Activated naive CD4-positive, alpha-beta T cell treated with anti-CD3 and anti-CD28 coated beads, Interleukin-2, amount 50 U/mL, for 16 hours (primary cell): ENCODE data around the gene USP4.
A peak's percentile ranks its signal among the peaks of the same experiment; 100 is the strongest.
"Not testable (repeated sequence)": the region's sequence is repeated elsewhere in the genome, so short reads cannot be mapped to it uniquely, and the experiment has no call there.

Experiments
- DNase-seq: peaks from one replicate; pipeline ENCODE4 v3.0.0-alpha.2; 2020

Gene USP4

GRCh38 chr3:49351521-49352011 lies 11.7 kb upstream of the USP4 start:
- no peak for DNase-seq

GRCh38 chr3:49349348-49350114 lies 9.7 kb upstream of the USP4 start:
- DNase-seq, result no peak

- not testable (repeated sequence) for DNase-seq
Observed at GRCh38 chr3:49348361-49348760, 8.5 kb upstream of the USP4 start.

GRCh38 chr3:49346797-49347251 lies 7.0 kb upstream of the USP4 start:
- no peak for DNase-seq

DNA sequence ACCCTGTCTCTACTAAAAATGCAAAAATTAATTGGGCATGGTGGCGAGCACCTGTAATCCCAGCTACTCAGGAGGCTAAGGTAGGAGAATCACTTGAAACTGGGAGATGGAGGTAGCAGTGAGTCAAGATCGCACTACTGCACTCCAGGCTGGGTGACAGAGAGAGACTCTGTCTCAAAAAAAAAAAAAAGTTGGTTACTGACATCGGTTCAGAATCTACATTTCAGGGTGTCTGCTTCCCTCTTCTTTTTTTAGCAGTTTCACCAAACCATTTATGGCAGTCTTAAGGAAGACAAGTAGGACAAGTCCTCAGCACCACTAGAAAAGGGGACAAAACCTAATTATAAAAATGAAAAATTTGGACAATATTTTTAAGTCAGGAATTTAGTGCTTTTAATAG lies 3.3 kb upstream of the USP4 start:
- no peak for DNase-seq

DNA sequence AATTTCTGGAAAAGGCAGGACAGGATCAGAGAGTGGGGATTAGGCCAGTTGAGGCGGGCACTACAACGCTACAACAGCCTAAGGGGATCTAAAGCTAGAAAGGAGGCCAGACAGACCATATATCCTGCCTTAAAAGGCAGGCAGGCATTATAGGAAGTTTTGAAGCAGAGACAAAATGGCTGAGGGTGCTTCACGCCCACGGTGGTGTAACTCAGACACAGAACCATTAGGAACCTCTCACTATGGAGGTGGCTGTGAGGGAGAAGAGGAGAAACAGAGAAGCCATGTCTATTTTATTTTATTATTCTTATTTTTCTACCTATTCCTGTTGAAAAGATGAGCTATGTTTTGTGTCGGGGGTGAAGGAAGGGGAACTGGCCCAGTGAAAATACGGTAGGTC lies 2.1 kb upstream of the USP4 start:
- no peak for DNase-seq

- DNase-seq, result peak; percentile 34
Observed at GRCh38 chr3:49339581-49339940, 292 bp downstream of the USP4 start.

DNA sequence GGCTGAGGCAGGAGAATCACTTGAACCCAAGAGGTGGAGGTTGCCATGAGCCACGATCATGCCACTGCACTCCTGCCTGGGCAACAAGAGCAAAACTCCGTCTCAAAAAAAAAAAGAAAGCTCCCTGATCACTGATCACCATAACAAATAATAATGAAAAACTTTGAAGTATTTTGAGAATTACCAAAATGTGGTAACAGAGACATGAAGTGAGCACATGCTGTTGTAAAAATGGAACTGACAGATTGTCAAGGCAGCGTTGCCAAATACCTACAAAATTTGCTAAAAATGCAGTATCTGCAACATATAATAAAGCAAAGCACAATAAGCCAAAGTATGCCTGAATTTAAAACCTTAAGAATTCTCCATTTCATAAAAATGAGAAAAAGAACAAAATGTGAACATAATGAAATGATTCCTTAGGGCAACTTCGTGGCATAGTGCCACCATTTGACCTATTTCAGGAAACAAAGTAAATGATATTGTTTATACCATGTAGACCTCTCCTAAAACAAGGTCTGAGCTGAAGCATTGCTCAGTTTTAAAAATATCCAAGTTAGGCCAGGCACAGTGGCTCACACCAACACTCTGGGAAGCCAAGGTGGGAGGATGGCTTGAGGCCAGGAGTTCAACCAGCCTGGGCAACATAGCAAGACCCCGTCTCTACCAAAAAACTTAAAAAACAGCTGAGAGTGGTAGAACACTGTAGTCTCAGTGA lies 5.8 kb downstream of the USP4 start:
- no peak for DNase-seq

DNA sequence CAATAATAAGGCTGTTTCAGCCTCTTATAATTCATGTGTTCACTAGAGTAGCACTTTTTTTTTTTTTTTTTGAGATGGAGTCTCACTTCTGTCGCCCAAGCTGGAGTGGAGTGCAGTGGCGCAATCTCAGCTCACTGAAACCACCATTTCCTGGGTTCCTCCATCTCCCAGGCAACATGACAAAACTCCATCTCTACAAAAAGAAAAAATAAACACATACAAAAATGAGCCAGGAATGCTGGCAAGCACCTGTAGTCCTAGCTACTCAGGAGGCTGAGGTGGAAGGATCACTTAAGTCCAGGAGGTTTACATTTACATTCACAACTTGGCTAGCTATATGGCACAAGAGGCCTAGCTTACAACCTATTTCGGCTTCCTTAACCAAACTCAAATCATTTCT lies 6.8 kb downstream of the USP4 start:
- DNase-seq, result no peak

- no peak for DNase-seq
Observed at GRCh38 chr3:49329186-49329585, 10.7 kb downstream of the USP4 start.

GRCh38 chr3:49328350-49328749 lies 11.5 kb downstream of the USP4 start:
- not testable (repeated sequence) for DNase-seq

DNA sequence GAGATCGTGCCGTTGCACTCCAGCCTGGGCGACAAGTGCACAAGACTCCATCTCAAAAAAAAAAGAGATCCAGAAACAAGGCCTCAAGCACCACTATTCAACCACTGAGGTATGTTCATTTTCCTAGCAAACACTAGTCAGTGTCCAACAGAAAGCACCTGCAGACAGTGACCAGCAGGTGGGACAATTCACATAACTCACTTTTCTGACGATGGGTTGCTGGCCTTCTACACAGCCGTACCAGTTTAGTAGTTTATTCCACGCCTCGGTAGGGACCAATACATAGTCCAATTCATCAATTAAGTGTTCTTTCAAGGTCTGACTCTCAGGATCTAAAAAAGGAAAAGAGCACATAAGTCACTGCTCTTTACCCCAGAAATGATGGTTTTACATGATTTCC lies 12.4 kb downstream of the USP4 start:
- no peak for DNase-seq

- DNase-seq, result no peak
Observed at GRCh38 chr3:49324768-49325167, 15.1 kb downstream of the USP4 start.

GRCh38 chr3:49316696-49317457 lies 23.0 kb downstream of the USP4 start:
- DNase-seq, result no peak

- DNase-seq, result no peak
Observed at GRCh38 chr3:49313896-49314688, 25.8 kb downstream of the USP4 start.

DNA sequence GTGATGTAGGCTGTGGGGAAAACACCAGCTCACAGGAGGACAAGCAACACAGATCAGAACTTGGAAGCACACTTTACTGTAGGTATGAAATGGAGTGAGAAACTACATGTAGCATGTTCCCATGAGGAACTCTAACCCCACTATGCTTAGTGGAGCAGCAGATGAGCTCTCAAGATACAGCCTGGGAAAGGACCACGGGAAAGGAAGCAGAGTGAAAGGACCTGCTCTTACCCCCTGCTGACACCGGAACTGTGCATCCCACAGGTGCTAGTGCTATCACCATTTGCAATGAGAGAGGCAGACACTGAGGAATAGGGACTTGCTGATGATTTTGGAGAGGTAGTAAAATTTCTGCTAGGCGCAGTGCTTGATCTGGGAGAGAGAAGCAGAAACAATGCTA lies 28.6 kb downstream of the USP4 start:
- no peak for DNase-seq

GRCh38 chr3:49310677-49311076 lies 29.2 kb downstream of the USP4 start:
- DNase-seq, result no peak

- DNase-seq, result no peak
Observed at GRCh38 chr3:49305608-49306007, 34.2 kb downstream of the USP4 start.

GRCh38 chr3:49302613-49303012 lies 37.2 kb downstream of the USP4 start:
- DNase-seq, result no peak

DNA sequence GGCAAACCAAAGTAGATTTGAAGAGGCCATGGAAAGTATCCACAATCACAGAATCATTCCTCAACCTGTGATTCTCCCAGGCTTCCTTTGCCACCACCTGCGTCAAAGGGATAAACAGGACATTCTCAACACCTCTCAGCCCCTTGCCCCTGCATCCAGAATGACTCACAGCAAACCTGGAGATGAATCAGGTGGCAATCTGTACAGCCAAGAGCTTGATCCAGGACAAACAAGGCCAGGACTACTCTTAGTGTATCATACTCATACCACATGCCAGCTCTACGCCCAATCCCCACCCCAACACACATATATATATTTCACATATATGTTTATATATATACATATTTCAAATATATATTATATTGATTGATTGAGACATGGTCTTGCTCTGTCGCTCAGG lies 39.3 kb downstream of the USP4 start:
- DNase-seq, result no peak

DNA sequence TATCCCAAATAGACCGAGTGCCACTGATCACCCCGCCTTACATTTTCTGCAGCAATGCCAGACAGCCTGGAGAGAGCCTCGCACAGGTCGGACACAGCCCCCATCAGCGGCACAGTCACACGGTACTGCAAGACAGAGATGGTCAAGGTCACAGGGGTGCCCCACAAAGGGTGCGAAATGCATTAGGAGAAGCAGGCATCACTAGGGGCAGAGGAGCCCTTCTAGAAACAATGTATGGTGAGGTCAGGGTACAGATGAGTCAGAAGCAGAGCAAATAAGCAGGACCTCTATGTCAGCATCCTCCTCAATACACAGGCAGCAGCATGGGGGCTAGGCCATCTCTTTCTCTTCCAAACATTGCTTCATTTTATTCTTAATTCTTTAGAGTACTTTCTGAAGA lies 41.3 kb downstream of the USP4 start:
- DNase-seq, result no peak

- no peak for DNase-seq
Observed at GRCh38 chr3:49296781-49297411, 43.0 kb downstream of the USP4 start.
